GM10248 (cell line): Measurements from ENCODE around the gene LDLRAD4.

Experiments
- CTCF ChIA-PET: fragments of 300-600 bp; sonication (Branson Sonifier 250); formaldehyde crosslinking; extraction: SDS; loops from one replicate; lab custom pipeline; 2021; ENCODE audit warnings: antibody characterized with exemption; lab: Yijun Ruan, JAX
- POLR2A ChIA-PET: fragments of 350-650 bp; sonication (Branson Sonifier 250); formaldehyde crosslinking; extraction: SDS; loops from one replicate; lab custom pipeline; 2020; ENCODE audit warnings: antibody characterized with exemption; lab: Yijun Ruan, JAX
- DNase-seq: peaks from one replicate; pipeline ENCODE4 v3.0.0; 2012; ENCODE audit errors: extremely low spot score
- TF ChIP-seq, protein P1 (sequence below): IDR thresholded peaks from 2 replicates; pipeline ENCODE4 v1.5.1; 2012; ENCODE audit warnings: mild to moderate bottlenecking, low read depth; ENCODE audit errors: extremely low read depth, missing control alignments, control extremely low read depth

LDLRAD4 gene

DNA sequence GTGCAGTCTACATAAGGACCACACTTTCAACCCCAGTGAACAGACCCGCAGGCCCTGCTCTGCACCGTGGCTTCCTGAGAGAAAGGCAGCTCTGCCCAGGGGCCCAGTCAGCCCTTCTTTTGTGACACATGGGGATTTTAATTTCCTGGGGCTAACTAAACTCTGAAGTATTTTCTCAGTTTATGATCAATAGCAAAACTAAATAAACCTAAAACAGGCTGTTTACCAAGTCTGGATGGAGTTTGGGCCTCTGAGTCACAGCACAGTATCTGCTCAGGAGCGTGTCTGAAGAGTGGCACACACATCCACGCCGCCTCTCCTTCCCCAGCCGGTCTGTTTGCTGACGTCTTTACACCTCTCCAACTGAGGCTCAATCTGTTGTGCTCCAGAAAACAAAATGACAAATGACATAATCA, 72.3 kb downstream of the LDLRAD4 start:
- ChIA-PET CTCF (no interaction called here), POLR2A (no interaction called here)
- no peak for DNase-seq
- TF ChIP-seq, protein P1, sequence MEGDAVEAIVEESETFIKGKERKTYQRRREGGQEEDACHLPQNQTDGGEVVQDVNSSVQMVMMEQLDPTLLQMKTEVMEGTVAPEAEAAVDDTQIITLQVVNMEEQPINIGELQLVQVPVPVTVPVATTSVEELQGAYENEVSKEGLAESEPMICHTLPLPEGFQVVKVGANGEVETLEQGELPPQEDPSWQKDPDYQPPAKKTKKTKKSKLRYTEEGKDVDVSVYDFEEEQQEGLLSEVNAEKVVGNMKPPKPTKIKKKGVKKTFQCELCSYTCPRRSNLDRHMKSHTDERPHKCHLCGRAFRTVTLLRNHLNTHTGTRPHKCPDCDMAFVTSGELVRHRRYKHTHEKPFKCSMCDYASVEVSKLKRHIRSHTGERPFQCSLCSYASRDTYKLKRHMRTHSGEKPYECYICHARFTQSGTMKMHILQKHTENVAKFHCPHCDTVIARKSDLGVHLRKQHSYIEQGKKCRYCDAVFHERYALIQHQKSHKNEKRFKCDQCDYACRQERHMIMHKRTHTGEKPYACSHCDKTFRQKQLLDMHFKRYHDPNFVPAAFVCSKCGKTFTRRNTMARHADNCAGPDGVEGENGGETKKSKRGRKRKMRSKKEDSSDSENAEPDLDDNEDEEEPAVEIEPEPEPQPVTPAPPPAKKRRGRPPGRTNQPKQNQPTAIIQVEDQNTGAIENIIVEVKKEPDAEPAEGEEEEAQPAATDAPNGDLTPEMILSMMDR = no peak

DNA sequence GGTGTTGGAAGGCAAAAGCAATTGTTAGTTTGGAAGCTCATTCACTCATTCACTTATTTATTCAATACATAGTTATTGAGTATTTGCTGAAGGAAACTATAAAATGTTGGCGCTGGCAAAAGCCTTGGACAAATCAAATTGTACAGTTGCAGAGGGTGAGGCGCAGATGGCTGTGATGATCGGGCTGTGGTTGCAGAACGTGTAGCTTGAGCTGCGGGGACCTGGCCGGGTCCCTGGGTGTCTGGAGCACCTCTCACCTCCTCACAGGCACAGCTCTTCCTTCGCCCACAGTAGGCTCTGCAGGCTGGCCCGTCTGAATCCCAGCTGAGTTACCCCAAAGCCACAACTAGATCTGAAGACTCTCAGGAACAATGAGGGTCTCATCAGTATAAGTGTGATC, 72.7 kb downstream of the LDLRAD4 start:
- ChIA-PET POLR2A (no interaction called here), CTCF (no interaction called here)
- TF ChIP-seq, protein P1 = no peak
- DNase-seq = no peak

DNA sequence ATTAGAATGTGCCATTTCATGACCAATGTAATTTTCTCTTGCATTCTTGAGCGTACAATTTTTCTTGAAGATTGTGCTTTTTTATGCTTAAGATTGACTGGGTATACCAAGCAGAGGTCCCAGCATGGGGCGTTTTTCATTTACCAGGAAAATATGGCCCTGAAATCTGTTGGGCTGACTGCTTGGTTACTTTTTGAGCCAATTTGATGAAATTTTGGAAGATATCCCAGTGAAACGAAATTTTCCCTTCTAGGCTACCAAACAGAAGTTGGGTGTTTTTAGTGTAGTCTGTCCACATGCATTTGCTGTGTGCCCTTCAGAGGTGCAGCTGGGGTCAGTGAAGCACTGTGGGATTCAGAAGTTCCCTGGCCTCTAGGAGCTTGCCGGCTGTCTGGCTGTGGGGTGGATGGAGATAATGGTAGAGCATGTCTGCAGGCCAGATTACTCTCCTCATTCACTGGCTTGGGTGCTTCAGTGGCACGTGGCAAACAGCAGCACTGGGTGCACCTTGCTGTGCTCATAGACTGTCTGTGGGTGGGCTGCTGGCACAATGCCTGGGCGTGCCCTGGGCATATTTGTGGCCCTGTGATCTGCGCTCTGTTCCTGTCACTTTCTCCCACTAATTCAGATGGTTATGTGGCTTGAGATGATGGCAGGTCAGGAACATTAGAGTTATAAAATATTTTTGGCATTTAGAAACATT, 73.3 kb downstream of the LDLRAD4 start:
- POLR2A ChIA-PET = no interaction called here
- TF ChIP-seq, protein P1 = no peak
- CTCF ChIA-PET = no interaction called here
- no peak for DNase-seq

DNA sequence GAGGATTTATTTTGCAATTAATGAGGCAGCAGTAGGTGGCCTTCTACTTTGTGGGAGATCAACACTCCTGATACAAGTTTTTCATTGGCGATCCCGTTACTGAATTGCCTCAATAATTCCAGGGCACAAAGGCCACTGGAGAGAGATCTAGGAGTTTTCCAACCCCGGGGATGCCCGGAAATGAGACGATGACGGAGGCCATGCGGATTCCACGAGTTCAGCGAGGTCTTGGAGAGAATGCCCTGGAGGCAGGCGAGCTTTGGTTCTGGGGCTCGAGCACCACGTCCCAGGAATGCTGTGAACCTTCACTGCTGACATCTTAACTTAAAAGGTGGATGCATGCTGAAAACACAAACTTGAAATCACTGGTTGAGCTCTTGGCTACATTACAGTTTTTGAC, 74.2 kb downstream of the LDLRAD4 start:
- ChIA-PET CTCF (no interaction called here), POLR2A (no interaction called here)
- DNase-seq = no peak
- TF ChIP-seq, protein P1 = no peak

DNA sequence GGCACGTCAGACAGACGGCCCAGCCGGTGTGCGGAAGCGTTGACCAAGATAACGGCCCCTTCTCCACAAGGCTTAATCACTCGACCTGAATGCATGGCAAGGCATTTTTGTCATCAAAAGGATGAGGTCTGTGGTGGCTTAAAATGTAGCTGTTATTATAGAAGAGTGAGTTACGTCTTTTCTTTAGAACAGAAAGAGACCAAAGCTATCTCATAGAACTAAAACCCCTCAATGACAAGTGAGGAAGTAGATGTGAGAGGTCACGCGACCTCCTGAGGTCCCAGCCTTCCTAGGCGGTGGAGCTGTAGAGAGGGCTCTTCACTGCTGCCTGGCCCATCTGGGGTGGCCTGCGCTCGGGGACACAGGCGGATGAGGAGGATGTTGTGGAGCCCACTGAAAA, 75.7 kb downstream of the LDLRAD4 start:
- ChIA-PET CTCF (no interaction called here), POLR2A (no interaction called here)
- DNase-seq = no peak
- TF ChIP-seq, protein P1 = no peak

DNA sequence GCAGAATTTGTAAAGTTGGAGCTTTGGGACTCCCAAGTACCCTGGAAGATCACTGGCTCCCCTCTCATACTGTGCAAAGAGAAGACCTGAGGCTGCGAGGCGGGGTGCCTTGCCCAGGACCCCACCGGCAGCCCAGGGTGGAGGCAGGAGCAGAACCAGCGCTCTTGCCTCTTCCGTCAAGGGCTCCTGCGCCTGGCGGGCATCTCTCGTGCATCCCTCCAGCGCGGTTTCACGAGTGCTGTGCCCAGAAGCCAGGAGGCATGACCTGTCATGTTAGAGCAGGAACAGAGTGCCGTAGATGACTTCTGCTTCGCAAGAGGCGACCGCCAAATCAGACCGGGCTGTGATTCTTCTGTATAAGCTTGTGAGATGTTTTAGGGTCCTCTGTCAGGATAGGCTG, 77.3 kb downstream of the LDLRAD4 start:
- CTCF ChIA-PET = interaction anchor here (1.2 kb wide), 1 partner anchor 80 kb away, joined by 3 read pairs; no protein-coding TSS in a partner anchor
- POLR2A ChIA-PET = no interaction called here
- no peak for DNase-seq
- TF ChIP-seq, protein P1 = no peak
